Activated B cell treated with CpG ODN at 0.5 μM for 24 hours (primary cell): Measurements from ENCODE around the gene ITGB2. TPM values are rescaled to one million over a fixed set of nuclear protein-coding genes. Genes with fewer than 3 reads are reported as not detected.

Experiments used
- ATAC-seq: fragments of 200-7000 bp; cut with Tn5 transposase; one replicate; pipeline ENCODE4 v1.10.0; 2021; ENCODE audit warnings: low read depth, mild to moderate bottlenecking, moderate library complexity
- CTCF ChIA-PET: fragments of 350-600 bp; sonication (Branson Sonifier 250); formaldehyde crosslinking; loops from one replicate; lab custom pipeline; 2021; ENCODE audit warnings: antibody characterized with exemption; lab: Charles Lee
- POLR2A ChIA-PET: fragments of 350-600 bp; sonication (Branson Sonifier 250); formaldehyde crosslinking; loops from one replicate; lab custom pipeline; 2021; ENCODE audit warnings: antibody characterized with exemption; lab: Charles Lee
- DNase-seq: peaks from one replicate; pipeline ENCODE4 v3.0.0; 2022
- H3K27ac Mint-ChIP-seq: one replicate; pipeline ENCODE4 v1.8.0; 2020; ENCODE audit warnings: mixed read lengths
- H3K27me3 Mint-ChIP-seq: one replicate; pipeline ENCODE4 v1.8.0; 2021; ENCODE audit warnings: mixed read lengths
- H3K36me3 Mint-ChIP-seq: one replicate; pipeline ENCODE4 v1.8.0; 2021; ENCODE audit warnings: low read depth, mixed read lengths
- H3K4me1 Mint-ChIP-seq: one replicate; pipeline ENCODE4 v1.8.0; 2021; ENCODE audit warnings: mixed read lengths
- H3K4me3 Mint-ChIP-seq: one replicate; pipeline ENCODE4 v1.8.0; 2020; ENCODE audit warnings: mild to moderate bottlenecking, mixed read lengths
- H3K9me3 Mint-ChIP-seq: one replicate; pipeline ENCODE4 v1.8.0; 2020; ENCODE audit warnings: mixed read lengths
- CTCF ChIP-seq: fragments of 200-600 bp; IDR thresholded peaks from one replicate; pipeline ENCODE4 v1.8.0; 2022; ENCODE audit warnings: antibody characterized with exemption, mild to moderate bottlenecking
- intact Hi-C: fragments of 100-400 bp; cut with micrococcal nuclease; formaldehyde crosslinking; loops from one replicate; pipeline ENCODE4 v1.15.1; 2024
- total RNA-seq: library from RNA; stranded (reverse); gene quantifications from 2 replicates; pipeline ENCODE4 v1.2.3, GENCODE V29; 2022

ITGB2 gene
- total RNA-seq, 1 donor from 2014 or later: 124 TPM

- POLR2A ChIA-PET: no interaction called here
- intact Hi-C loops: no loop called here
- CTCF ChIA-PET: interaction anchor here (0.9 to 12.2 kb wide), 5 partner anchors 125 to 188 kb away, joined by 3 to 224 read pairs (median 5); no protein-coding TSS in a partner anchor
- no peaks in the 10 kb centered on the region for H3K9me3 Mint-ChIP-seq
- no peaks in the 10 kb centered on the region for H3K27me3 Mint-ChIP-seq
- no peak overlapping the region for H3K27ac Mint-ChIP-seq
- TF ChIP-seq CTCF: no peak
- peaks cover 33% of the 10 kb centered on the region for H3K4me1 Mint-ChIP-seq
- no peak overlapping the region for H3K4me3 Mint-ChIP-seq
- DNase-seq: no peak
- peaks cover 45% of the 10 kb centered on the region for H3K36me3 Mint-ChIP-seq
- no peak for ATAC-seq
Measured at GRCh38 chr21:44951186-44951915, 30.7 kb upstream of the ITGB2 start.

- Mint-ChIP-seq H3K27ac (no peak overlapping the region), H3K4me3 (no peak overlapping the region), H3K9me3 (no peaks in the 10 kb centered on the region), H3K36me3 (peaks cover 43% of the 10 kb centered on the region), H3K27me3 (no peaks in the 10 kb centered on the region), H3K4me1 (peaks cover 39% of the 10 kb centered on the region)
- no peak for TF ChIP-seq CTCF
- DNase-seq (no peak), ATAC-seq (no peak)
- CTCF ChIA-PET: interaction anchor here (0.7 to 12.2 kb wide), 21 partner anchors 9 to 440 kb away, joined by 3 to 224 read pairs (median 3); partner anchors contain the start of gene ITGB2
- intact Hi-C loops: no loop called here
- POLR2A ChIA-PET: interaction anchor here (0.7 to 1.2 kb wide), 3 partner anchors 154 to 178 kb away, joined by 3 read pairs; no protein-coding TSS in a partner anchor
Measured at GRCh38 chr21:44950351-44950750, 29.7 kb upstream of the ITGB2 start.

- POLR2A ChIA-PET: interaction anchor here (0.6 to 1.2 kb wide), 6 partner anchors 10 to 178 kb away, joined by 3 to 7 read pairs (median 3); partner anchors contain the start of gene SLX9
- Mint-ChIP-seq H3K4me1 (peaks cover 40% of the 10 kb centered on the region), H3K36me3 (peaks cover 44% of the 10 kb centered on the region), H3K4me3 (no peak overlapping the region), H3K27me3 (no peaks in the 10 kb centered on the region), H3K9me3 (no peaks in the 10 kb centered on the region), H3K27ac (no peak overlapping the region)
- peak; percentile 91 for ATAC-seq
- intact Hi-C loops: loop anchor here (1.0 to 10.0 kb wide), 4 partner anchors 179 to 490 kb away; no protein-coding TSS in a partner anchor
- DNase-seq: peak; percentile 76
- CTCF ChIA-PET: interaction anchor here (0.7 to 12.2 kb wide), 22 partner anchors 8 to 439 kb away, joined by 3 to 224 read pairs (median 3); partner anchors contain the start of gene ITGB2
- peak; percentile 86 for TF ChIP-seq CTCF
Measured at GRCh38 chr21:44949779-44950198, 29.1 kb upstream of the ITGB2 start.

GRCh38 chr21:44949161-44949778 is 28.6 kb upstream of the ITGB2 start:
- TF ChIP-seq CTCF: no peak
- H3K27me3 Mint-ChIP-seq: no peaks in the 10 kb centered on the region
- intact Hi-C loops: loop anchor here (1.0 to 10.0 kb wide), 4 partner anchors 179 to 490 kb away; no protein-coding TSS in a partner anchor
- H3K4me3 Mint-ChIP-seq: no peak overlapping the region
- peaks cover 40% of the 10 kb centered on the region for H3K4me1 Mint-ChIP-seq
- H3K36me3 Mint-ChIP-seq: peaks cover 45% of the 10 kb centered on the region
- no peak overlapping the region for H3K27ac Mint-ChIP-seq
- no peaks in the 10 kb centered on the region for H3K9me3 Mint-ChIP-seq
- CTCF ChIA-PET: interaction anchor here (0.8 to 12.2 kb wide), 14 partner anchors 7 to 439 kb away, joined by 3 to 224 read pairs (median 3); partner anchors contain the start of gene ITGB2
- POLR2A ChIA-PET: interaction anchor here (0.6 to 1.2 kb wide), 5 partner anchors 9 to 179 kb away, joined by 3 to 7 read pairs (median 3); partner anchors contain the start of gene SLX9
- ATAC-seq: no peak
- no peak for DNase-seq
